HepG2 (cell line): ENCODE measurements around the gene SNAP29. TPM values are rescaled to one million over a fixed set of nuclear protein-coding genes. Genes with fewer than 3 reads are reported as not detected.
A peak's percentile ranks its signal among the peaks of the same experiment; 100 is the strongest.

Experiments used
- ATAC-seq: fragments of 200-7000 bp; cut with Tn5 transposase; 3 replicates; pipeline ENCODE4 v1.9.1; 2020; ENCODE audit warnings: mild to moderate bottlenecking, moderate library complexity
- BruUV-seq: library from RNA; stranded (reverse); fragments of 400-500 nt; replicated peaks from 2 replicates; lab custom pipeline; 2021; lab: Mats Ljungman, UMichigan
- CTCF ChIA-PET: fragments of 300-600 bp; formaldehyde crosslinking; extraction: SDS; loops from one replicate; lab custom pipeline; 2021; ENCODE audit warnings: low total read pairs, inconsistent platforms, low intra/inter-chr PET ratio; lab: Yijun Ruan, JAX
- POLR2A ChIA-PET: fragments of 350-600 bp; sonication (Branson Sonifier 250); formaldehyde crosslinking; loops from one replicate; lab custom pipeline; 2020; ENCODE audit warnings: antibody characterized with exemption, inconsistent platforms; lab: Yijun Ruan, JAX
- DNase-seq: peaks from one replicate; pipeline ENCODE4 v3.0.0-alpha.2; 2015; ENCODE audit warnings: low spot score
- FAIRE-seq: peaks from 3 replicates; lab custom pipeline; 2011; peaks lifted over from hg19 to GRCh38; lab: Jason Lieb, UNC
- H2AFZ ChIP-seq: one replicate; pipeline ENCODE4 v1.6.1; 2011; ENCODE audit warnings: low read length, inconsistent platforms
- H3K27ac ChIP-seq: fragments of 300-600 bp; 3 replicates; pipeline ENCODE4 v1.8.0; 2011; ENCODE audit warnings: mixed run types, mild to moderate bottlenecking, mixed read lengths, low read length, inconsistent platforms; ENCODE audit not compliant: insufficient read depth; ENCODE audit errors: extremely low read length
- H3K27me3 ChIP-seq, 2 experiments: fragments of 200-600 bp in 1 of 2; 2 replicates in 1 of 2; 3 replicates in 1 of 2; pipeline versions ENCODE4 v1.6.0 to v1.8.0; 2011; ENCODE audit warnings: low read length in 2 of 2, mild to moderate bottlenecking in 2 of 2, moderate library complexity in 2 of 2, inconsistent platforms in 1 of 2; ENCODE audit not compliant: insufficient read depth in 2 of 2, control insufficient read depth in 1 of 2
- H3K36me3 ChIP-seq, 2 experiments: fragments of 200-600 bp in 1 of 2; replicated peaks in 1 of 2; 2 replicates in 1 of 2; 3 replicates in 1 of 2; pipeline versions ENCODE4 v1.5.1 to v1.8.0; 2011; ENCODE audit warnings: low read length in 2 of 2, inconsistent platforms in 1 of 2; ENCODE audit not compliant: insufficient read depth in 2 of 2, control insufficient read depth in 1 of 2
- H3K4me1 ChIP-seq: 2 replicates; pipeline ENCODE4 v1.5.1; 2012; ENCODE audit warnings: low read length, inconsistent platforms; ENCODE audit not compliant: insufficient read depth
- H3K4me2 ChIP-seq: 2 replicates; pipeline ENCODE4 v1.6.0; 2011; ENCODE audit warnings: low read depth, low read length, inconsistent platforms
- H3K4me3 ChIP-seq, 3 experiments: fragments of 200-600 bp in 1 of 3; sonication (generic), shearing (Covaris generic) in 1 of 3; replicated peaks in 1 of 3; 2 replicates each; pipeline ENCODE4 v1.5.1; 2011 to 2016; ENCODE audit warnings: low read length in 3 of 3, inconsistent platforms in 2 of 3, low read depth in 2 of 3, mild to moderate bottlenecking in 2 of 3, control low read depth in 1 of 3, mixed read lengths in 1 of 3; ENCODE audit not compliant: insufficient read depth in 1 of 3
- H3K79me2 ChIP-seq: one replicate; pipeline ENCODE4 v1.6.1; 2011; ENCODE audit warnings: low read length, inconsistent platforms; ENCODE audit not compliant: insufficient read depth
- H3K9ac ChIP-seq: 2 replicates; pipeline ENCODE4 v1.6.0; 2011; ENCODE audit warnings: mild to moderate bottlenecking, low read depth, low read length, inconsistent platforms; ENCODE audit not compliant: insufficient read depth
- H3K9me3 ChIP-seq: 2 replicates; pipeline ENCODE4 v1.5.1; 2012; ENCODE audit warnings: mild to moderate bottlenecking, low read length
- H4K20me1 ChIP-seq: 2 replicates; pipeline ENCODE4 v1.6.0; 2011; ENCODE audit warnings: inconsistent platforms, mild to moderate bottlenecking, low read length, moderate library complexity; ENCODE audit not compliant: insufficient read depth
- SAP130 ChIP-seq: IDR thresholded peaks from 2 replicates; pipeline ENCODE4 v1.6.1; 2016; ENCODE audit warnings: low read depth
- ZBTB7B ChIP-seq: sonication (generic); formaldehyde crosslinking; IDR thresholded peaks from 2 replicates; pipeline ENCODE4 v1.4.0; 2020; ENCODE audit warnings: missing genetic modification reagents
- ZNF260 ChIP-seq: sonication (generic); formaldehyde crosslinking; IDR thresholded peaks from 2 replicates; pipeline ENCODE4 v1.4.0; 2020; ENCODE audit warnings: missing genetic modification reagents, low read depth, mild to moderate bottlenecking, borderline replicate concordance
- ZNF264 ChIP-seq: sonication (generic); formaldehyde crosslinking; IDR thresholded peaks from 2 replicates; pipeline ENCODE4 v1.4.0; 2020; ENCODE audit warnings: missing genetic modification reagents
- ZNF674 ChIP-seq: sonication (generic); formaldehyde crosslinking; IDR thresholded peaks from 2 replicates; pipeline ENCODE4 v1.5.0; 2020; ENCODE audit warnings: low read depth, mild to moderate bottlenecking, missing genetic modification reagents
- WGBS: methylation state at CpG from one replicate; pipeline ENCODE4 v1.1.6; 2017; ENCODE audit warnings: low lambda C conversion rate; 5-methylcytosine and 5-hydroxymethylcytosine counted together
- in situ Hi-C: cut with HindIII; loops from 2 replicates; pipeline ENCODE4 v1.10.0; 2017; ENCODE audit warnings: low pct_unique_long_range_greater_than_20kb; ENCODE audit not compliant: extremely low pct_ligation_motif_present
- intact Hi-C: fragments of 100-400 bp; cut with micrococcal nuclease; formaldehyde crosslinking; loops from one replicate; pipeline ENCODE4 v1.10.0; 2022; ENCODE audit not compliant: unreplicated experiment
- polyA plus RNA-seq, 8 experiments: library from polyadenylated mRNA; depleted of rRNA in 3 of 8; stranded (reverse) in 7 of 8; unstranded in 1 of 8; fragments of >200 nt; fragmentation: Illumina TruSeq in 4 of 8; extraction: Trizol in 4 of 8; gene quantifications; 2 replicates each; pipeline versions ENCODE4 v1.2.1 to v1.2.3, GENCODE V29; 2011 to 2016; ENCODE audit warnings: low read depth in 4 of 8, missing spikeins in 1 of 8, mixed read lengths in 1 of 8; ENCODE audit not compliant: insufficient read depth in 1 of 8
- total RNA-seq, 5 experiments: library from RNA; depleted of rRNA; stranded (reverse); fragments of >200 nt; fragmentation: Illumina TruSeq; extraction: Trizol; gene quantifications; 2 replicates each; pipeline ENCODE4 v1.2.3, GENCODE V29; 2016; ENCODE audit warnings: low read depth in 1 of 5

SNAP29 gene
- total and polyA plus RNA-seq, 2 of the 13 experiments (the other 11 are each of a cell fraction or from before 2014, with no cell fraction given), result 12.3 to 30.7 TPM

DNA sequence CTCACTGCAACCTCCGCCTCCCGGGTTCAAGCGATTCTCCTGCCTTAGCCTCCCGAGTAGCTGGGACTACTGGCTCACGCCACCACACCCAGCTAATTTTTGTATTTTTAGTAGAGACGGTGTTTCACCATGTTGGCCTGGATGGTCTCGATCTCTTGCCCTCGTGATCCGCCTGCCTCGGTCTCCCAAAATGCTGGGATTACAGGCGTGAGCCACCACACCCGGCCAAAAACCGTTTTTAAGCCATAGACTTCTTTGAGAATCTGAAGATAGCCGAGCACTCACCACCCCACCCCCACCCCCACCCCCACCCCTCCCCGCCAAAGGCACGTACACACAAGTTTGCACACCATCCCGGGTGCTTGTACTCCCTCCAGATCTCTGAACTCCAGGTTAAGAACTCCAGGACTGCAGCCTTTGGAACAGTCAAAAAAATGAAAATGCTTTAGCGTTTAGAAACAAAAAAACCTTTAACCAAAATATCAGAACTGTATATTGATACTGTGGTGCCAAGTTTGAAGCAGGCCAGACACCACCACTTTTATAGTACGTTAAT, 59.9 kb downstream of the SNAP29 start (continued):
- TF ChIP-seq ZNF674 (CRISPR knock-in tag), result no peak

DNA sequence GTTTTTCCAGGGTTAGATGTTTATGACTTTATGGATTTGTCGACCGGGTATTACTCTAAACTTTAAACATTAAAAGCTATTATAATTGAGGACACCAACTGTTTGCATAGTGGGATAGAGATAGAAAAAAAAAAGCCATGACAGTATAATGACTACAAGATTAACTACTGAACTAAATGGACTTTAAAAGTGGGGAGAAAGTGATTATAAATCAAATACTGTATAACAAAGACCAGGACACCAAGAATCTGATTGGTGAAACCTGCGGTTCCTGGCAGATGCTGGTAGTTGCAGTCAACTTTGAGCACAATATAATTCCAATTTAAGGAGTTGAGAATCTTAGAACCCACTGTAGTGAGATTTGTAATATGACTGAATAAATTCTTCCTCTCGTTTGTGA, 60.9 kb downstream of the SNAP29 start:
- H3K27ac ChIP-seq, result peak overlapping the region; percentile 50
- no peaks in the 10 kb centered on the region for H3K9me3 ChIP-seq
- FAIRE-seq (no peak), DNase-seq (no peak), ATAC-seq (no peak)
- CTCF ChIA-PET, result no interaction called here
- intact Hi-C loops (no loop called here), in situ Hi-C loops (loop anchor here (5.0 kb wide), 1 partner anchor 33 kb away; no protein-coding TSS in a partner anchor)
- no peak overlapping the region for H2AFZ ChIP-seq
- peaks cover 1 to 6% of the 10 kb centered on the region in 2 experiments; a peak in 3 of 5 replicates for H3K36me3 ChIP-seq
- peaks cover 73% of the 10 kb centered on the region for H3K79me2 ChIP-seq
- H3K4me1 ChIP-seq, result peaks cover 57% of the 10 kb centered on the region
- POLR2A ChIA-PET, result interaction anchor here (0.9 to 1.1 kb wide), 3 partner anchors 36 to 62 kb away, joined by 3 read pairs; partner anchors contain the start of gene LZTR1
- H3K4me2 ChIP-seq, result peak overlapping the region; percentile 88
- peak overlapping the region; percentile 96 to 100 (median 98) for H3K4me3 ChIP-seq
- TF ChIP-seq ZNF264 (CRISPR knock-in tag), result no peak
- no peak for TF ChIP-seq ZBTB7B
- WGBS, result 2% methylated on average over 4 of the region's 4 CpGs
- peak overlapping the region; percentile 97 for H3K9ac ChIP-seq
- peaks cover 56% of the 10 kb centered on the region for H4K20me1 ChIP-seq
- H3K27me3 ChIP-seq, result no peaks in the 10 kb centered on the region; a peak in 1 of 5 replicates
- TSS peak; percentile 52 for BruUV-seq

DNA sequence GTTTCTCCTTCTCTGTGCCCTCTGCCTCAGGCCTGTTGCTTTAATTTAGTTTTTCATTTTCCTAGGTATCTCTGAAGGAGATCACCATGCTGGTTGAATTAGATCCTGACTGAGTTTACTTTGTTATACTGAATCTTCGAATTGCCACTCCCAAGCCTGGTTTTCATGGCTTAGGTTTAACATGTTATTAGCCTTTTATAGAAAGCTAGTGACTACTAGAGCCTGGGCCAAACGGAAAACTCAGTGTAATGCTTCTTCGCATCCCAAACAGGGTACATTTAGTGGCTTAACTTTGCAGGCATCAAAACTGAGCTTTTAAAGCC, 62.0 kb downstream of the SNAP29 start:
- H4K20me1 ChIP-seq, result peaks cover 66% of the 10 kb centered on the region
- no peaks in the 10 kb centered on the region for H3K9me3 ChIP-seq
- ATAC-seq (no peak), FAIRE-seq (no peak), DNase-seq (no peak)
- H3K4me3 ChIP-seq, result peak overlapping the region; percentile 96 to 100 (median 98)
- CTCF ChIA-PET, result no interaction called here
- intact Hi-C loops, result no loop called here
- no peak overlapping the region for H3K27ac ChIP-seq
- H3K9ac ChIP-seq, result peak overlapping the region; percentile 97
- no peak overlapping the region for H2AFZ ChIP-seq
- peak overlapping the region; percentile 88 for H3K4me2 ChIP-seq
- in situ Hi-C loops, result no loop called here
- H3K36me3 ChIP-seq, result peaks cover 5 to 14% of the 10 kb centered on the region in 2 experiments; a peak in 4 of 5 replicates
- no peaks in the 10 kb centered on the region; a peak in 1 of 5 replicates for H3K27me3 ChIP-seq
- H3K79me2 ChIP-seq, result peaks cover 84% of the 10 kb centered on the region
- BruUV-seq, result no TSS peak
- peaks cover 57% of the 10 kb centered on the region for H3K4me1 ChIP-seq
- TF ChIP-seq SAP130 (CRISPR knock-in tag) (peak; percentile 20; the same call in 1 of the 2 replicates), ZNF260 (CRISPR knock-in tag) (no peak)
- TF ChIP-seq, all 625 proteins: peak for 1
- POLR2A ChIA-PET, result interaction anchor here (1.4 kb wide), 1 partner anchor 35 kb away, joined by 3 read pairs; no protein-coding TSS in a partner anchor
- WGBS, result 33% methylated on average over 3 of the region's 3 CpGs
